Large intestine (tissue), 3 donors: ENCODE data around the gene GYPC. TPM values are rescaled to one million over a fixed set of nuclear protein-coding genes. Genes with fewer than 3 reads are reported as not detected.
A peak's percentile ranks its signal among the peaks of the same experiment; 100 is the strongest.
"Not testable (repeated sequence)": the region's sequence is repeated elsewhere in the genome, so short reads cannot be mapped to it uniquely, and the experiment has no call there.

Experiments
- DNase-seq, 2 donors: peaks; one replicate each; pipeline versions ENCODE4 v3.0.0 to v3.0.0-alpha.2; 2013
- H3K27ac ChIP-seq: one replicate; pipeline ENCODE4 v1.5.1; 2013; ENCODE audit warnings: low read length
- H3K27me3 ChIP-seq: 2 replicates; pipeline ENCODE4 v1.6.1; 2013; ENCODE audit warnings: low read length; ENCODE audit not compliant: control insufficient read depth, insufficient read depth
- H3K36me3 ChIP-seq: 2 replicates; pipeline ENCODE4 v1.6.1; 2013; ENCODE audit warnings: low read length; ENCODE audit not compliant: control insufficient read depth, insufficient read depth
- H3K4me1 ChIP-seq: one replicate; pipeline ENCODE4 v1.6.1; 2013; ENCODE audit warnings: low read length; ENCODE audit not compliant: control insufficient read depth, insufficient read depth
- H3K4me3 ChIP-seq: one replicate; pipeline ENCODE4 v1.5.1; 2013; ENCODE audit warnings: low read length
- H3K9me3 ChIP-seq: one replicate; pipeline ENCODE4 v1.6.1; 2013; ENCODE audit warnings: mild to moderate bottlenecking, low read depth, low read length, moderate library complexity; ENCODE audit not compliant: control insufficient read depth
- WGBS: methylation state at CpG from one replicate; pipeline ENCODE4 v1.1.5; 2013; ENCODE audit warnings: low lambda C conversion rate; ENCODE audit not compliant: insufficient coverage; 5-methylcytosine and 5-hydroxymethylcytosine counted together
- polyA plus RNA-seq: library from polyadenylated mRNA; unstranded; fragments of 120-200 nt; gene quantifications from one replicate; pipeline ENCODE4 v1.2.1, GENCODE V29; 2013

Gene GYPC
- polyA plus RNA-seq, 1 donor: 26.7 TPM

DNA sequence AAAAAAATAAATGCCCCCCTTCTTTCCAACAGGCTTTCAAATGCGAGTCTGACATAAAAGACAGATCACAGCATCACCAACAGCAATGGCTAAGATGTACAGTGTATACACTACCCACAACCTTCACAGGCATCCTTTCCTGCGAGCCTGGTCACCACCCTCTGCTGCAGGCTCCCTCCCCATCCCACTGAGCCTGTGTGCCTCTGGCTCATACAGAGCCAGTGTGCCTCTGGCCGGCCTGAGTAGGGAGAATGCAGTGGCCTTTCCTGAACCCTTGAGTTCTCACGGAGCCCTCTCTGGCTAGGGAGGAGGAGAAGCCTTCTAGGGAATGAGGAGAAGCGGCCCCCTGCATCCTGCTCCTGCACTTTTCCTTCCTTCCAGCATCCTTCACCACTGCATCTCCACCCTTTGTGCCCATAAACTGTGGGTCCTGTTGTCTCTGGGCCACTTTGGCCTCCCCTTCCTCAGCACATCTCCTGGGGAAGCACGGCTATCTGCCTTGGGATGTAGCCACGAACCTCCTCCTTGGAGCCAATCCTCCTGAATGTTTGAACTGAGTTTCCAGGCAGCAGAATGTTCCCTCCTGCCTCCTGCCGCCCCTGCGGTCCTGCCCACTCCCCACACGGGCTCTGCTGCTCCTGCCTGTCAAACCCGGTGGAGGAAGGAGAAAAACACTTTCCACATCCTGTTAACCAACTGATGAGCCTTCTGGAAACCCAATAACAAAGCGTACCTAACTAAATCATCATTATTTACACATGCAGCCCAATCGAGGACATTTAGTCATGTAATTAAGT lies 22.5 kb downstream of the GYPC start:
- peaks cover 3% of the 10 kb centered on the region for H3K9me3 ChIP-seq
- H3K27ac ChIP-seq: no peak overlapping the region
- WGBS: no CpG with 5 or more reads among the region's 13 CpGs
- DNase-seq: no peak
- no peaks in the 10 kb centered on the region for H3K27me3 ChIP-seq
- H3K36me3 ChIP-seq: no peaks in the 10 kb centered on the region
- H3K4me1 ChIP-seq: no peaks in the 10 kb centered on the region
- no peak overlapping the region for H3K4me3 ChIP-seq

DNA sequence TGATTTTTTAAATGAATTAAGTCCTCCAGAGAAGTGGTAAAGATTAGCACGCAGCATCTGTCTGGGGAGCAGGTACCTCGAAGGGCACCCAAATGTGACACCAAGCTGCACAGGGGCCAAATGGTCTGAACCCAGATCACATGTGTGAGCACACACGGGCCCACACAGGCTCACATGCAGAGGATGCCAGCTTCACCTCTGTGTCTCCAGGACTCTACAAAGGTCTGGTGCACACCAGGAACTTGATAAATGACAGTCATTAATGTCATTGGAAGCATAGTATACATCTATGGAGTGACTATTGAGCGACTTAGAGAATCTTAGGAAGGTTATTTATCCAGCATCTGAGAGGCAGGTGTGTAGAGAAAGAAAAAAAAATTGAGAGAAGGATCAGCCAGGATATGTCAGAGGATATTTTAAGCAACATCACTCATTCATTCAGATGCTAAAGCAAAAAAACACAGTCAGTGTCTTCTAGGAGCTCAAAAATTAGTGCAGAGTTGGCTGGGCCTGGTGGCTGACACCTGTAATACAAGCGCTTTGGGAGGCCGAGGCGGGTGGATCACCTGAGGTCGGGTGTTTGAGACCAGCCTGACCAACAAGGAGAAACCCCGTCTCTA lies 23.2 kb downstream of the GYPC start:
- H3K27ac ChIP-seq: no peak overlapping the region
- no CpG with 5 or more reads among the region's 9 CpGs for WGBS
- no peak overlapping the region for H3K4me3 ChIP-seq
- H3K9me3 ChIP-seq: peaks cover 3% of the 10 kb centered on the region
- H3K27me3 ChIP-seq: no peaks in the 10 kb centered on the region
- H3K36me3 ChIP-seq: no peaks in the 10 kb centered on the region
- no peaks in the 10 kb centered on the region for H3K4me1 ChIP-seq
- DNase-seq: no peak

DNA sequence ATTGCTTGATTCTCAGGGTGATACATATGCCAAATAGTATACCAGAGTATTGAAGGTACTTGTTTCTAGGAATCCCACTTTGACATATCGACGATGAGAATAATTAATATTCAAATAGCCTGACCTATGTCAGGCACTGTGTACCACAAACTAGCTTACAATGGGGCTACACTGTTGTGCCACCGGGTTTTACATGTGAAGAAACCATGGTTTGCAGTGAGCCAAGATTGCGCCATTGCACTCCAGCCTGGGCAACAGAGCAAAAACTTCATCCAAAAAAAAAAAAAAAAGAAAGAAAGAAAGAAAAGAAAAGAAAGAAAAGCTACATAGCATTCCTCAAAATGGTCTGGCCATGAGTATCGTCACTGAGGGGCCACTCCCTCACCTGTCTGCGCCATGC lies 25.5 kb downstream of the GYPC start:
- no peaks in the 10 kb centered on the region for H3K27me3 ChIP-seq
- H3K27ac ChIP-seq: no peak overlapping the region
- no peak for DNase-seq
- H3K4me1 ChIP-seq: no peaks in the 10 kb centered on the region
- H3K9me3 ChIP-seq: no peaks in the 10 kb centered on the region
- no CpG with 5 or more reads among the region's 6 CpGs for WGBS
- no peaks in the 10 kb centered on the region for H3K36me3 ChIP-seq
- no peak overlapping the region for H3K4me3 ChIP-seq

DNA sequence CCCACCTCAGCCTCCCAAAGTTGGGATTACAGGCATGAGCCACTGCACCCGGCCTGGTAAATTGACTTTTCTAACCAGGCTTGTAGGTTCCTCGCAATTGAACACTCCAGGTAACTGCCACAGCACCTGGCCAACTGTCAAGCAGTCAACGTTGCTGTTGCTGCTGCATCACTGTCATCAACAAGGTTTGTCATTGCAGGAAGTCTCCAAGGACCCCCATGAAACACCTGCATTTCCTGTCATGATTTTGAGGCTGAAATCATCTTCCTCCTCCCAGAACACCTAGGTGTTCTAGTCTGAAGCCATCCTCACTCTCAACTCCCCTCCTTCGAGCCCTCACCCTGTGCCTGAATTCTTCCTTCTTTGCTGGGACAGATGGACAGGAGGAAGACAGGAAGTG lies 29.7 kb downstream of the GYPC start:
- no peak for DNase-seq
- Histone ChIP-seq H3K4me3 (no peak overlapping the region), H3K27ac (no peak overlapping the region), H3K4me1 (no peaks in the 10 kb centered on the region), H3K27me3 (no peaks in the 10 kb centered on the region), H3K36me3 (no peaks in the 10 kb centered on the region), H3K9me3 (no peaks in the 10 kb centered on the region)
- WGBS: no CpG with 5 or more reads among the region's 4 CpGs

DNA sequence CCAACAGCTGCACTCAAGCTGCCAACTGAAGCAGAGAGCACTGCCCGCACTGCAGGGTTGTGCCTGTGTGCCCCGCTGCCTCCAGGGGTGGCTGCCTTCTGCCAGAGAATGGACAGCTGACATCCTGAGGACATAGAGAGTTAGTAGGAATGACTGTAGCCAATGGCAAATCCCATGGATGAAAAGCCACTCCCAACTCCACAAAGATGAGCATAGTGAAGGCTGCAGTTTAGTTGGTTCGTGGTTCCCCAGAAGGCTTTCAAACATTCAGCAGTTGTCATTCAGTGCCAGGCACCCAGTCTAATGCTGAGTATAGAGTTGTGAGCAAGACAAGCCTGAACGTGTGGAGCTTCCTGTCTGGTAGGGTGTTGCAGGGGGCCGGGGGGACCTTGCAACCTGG lies 30.3 kb downstream of the GYPC start:
- Histone ChIP-seq H3K9me3 (no peaks in the 10 kb centered on the region), H3K27ac (no peak overlapping the region), H3K4me1 (no peaks in the 10 kb centered on the region), H3K4me3 (no peak overlapping the region), H3K27me3 (no peaks in the 10 kb centered on the region), H3K36me3 (no peaks in the 10 kb centered on the region)
- no CpG with 5 or more reads among the region's 5 CpGs for WGBS
- no peak for DNase-seq

DNA sequence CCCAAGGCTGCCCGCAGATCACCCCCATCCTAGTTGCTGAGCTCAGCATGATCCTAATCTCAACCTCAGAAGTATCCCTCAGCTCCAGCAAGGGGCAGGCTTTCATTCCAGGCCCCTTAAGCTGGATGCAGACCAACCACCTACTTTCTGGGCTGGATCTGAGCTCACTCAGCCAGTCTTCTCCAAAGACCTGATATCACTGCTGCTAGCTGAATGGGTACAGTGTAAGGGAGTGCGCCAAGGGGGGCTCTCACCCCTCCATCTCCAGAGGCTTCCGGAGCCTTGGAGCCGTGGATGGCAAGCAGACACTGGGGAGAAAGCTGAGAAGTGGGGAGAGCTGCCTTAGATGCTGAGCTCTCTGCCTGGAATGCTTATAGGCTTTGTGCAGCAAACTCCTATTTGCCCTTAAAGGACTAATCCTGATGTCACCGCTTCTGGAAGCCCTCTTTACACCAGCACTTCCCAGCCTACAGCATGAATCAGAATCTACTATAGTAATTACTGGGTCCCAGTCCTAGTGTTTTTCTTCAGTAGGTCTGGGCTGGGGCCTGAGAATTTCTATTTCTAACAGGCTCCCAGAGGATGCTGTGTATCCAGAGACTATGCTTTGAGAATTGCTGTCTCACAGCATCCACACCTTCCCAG lies 31.0 kb downstream of the GYPC start:
- no CpG with 5 or more reads among the region's 5 CpGs for WGBS
- Histone ChIP-seq H3K4me1 (no peaks in the 10 kb centered on the region), H3K27me3 (no peaks in the 10 kb centered on the region), H3K36me3 (no peaks in the 10 kb centered on the region), H3K9me3 (no peaks in the 10 kb centered on the region), H3K27ac (no peak overlapping the region), H3K4me3 (no peak overlapping the region)
- no peak for DNase-seq

DNA sequence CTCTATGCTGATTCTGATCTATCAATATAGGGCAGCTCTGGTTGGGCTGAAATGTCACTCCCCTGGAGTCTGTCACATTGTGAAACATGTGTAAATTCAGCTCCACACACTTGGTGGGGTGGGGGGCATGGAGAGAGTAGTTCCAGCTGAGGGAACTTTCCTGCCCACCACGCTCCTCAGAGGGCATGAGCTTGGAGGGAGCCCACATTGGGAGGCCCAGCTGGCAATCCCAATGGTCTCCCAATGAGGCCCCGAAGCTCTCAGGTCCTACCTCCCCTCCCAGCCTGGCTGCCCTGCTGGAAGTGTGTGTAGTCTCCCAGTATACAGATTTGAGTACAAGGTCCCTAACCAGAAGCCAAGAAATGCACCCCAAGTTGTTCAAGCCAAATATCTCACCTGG lies 31.5 kb downstream of the GYPC start:
- no peak for DNase-seq
- no peaks in the 10 kb centered on the region for H3K27me3 ChIP-seq
- WGBS: no CpG with 5 or more reads among the region's 2 CpGs
- H3K9me3 ChIP-seq: no peaks in the 10 kb centered on the region
- no peaks in the 10 kb centered on the region for H3K36me3 ChIP-seq
- H3K4me1 ChIP-seq: no peaks in the 10 kb centered on the region
- no peak overlapping the region for H3K4me3 ChIP-seq
- H3K27ac ChIP-seq: no peak overlapping the region

DNA sequence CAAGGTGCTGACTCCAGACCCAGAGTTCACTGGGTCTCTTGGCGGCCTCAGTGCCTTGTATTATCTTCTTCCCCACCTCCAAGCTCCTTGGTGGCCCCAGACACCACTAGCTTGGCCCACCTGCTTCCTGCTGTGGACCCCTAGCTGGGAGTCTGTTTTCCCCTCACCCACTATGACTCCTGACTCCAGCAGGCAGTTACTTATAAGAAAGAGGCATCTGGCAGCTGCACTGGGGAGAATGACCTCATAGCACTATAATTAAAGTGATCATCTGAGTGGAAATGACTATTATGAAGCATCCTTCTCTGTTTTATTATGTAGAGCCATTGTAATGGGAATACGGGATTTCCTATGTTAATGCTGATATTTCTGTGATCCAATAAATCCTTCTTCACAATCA lies 32.6 kb downstream of the GYPC start:
- H3K9me3 ChIP-seq, H3K27me3 ChIP-seq, H3K36me3 ChIP-seq, H3K4me1 ChIP-seq, H3K27ac ChIP-seq, H3K4me3 ChIP-seq: not testable (repeated sequence)
- no CpG with 5 or more reads among the region's 2 CpGs for WGBS
- DNase-seq: peak in 1 of 2 donors; percentile 11

DNA sequence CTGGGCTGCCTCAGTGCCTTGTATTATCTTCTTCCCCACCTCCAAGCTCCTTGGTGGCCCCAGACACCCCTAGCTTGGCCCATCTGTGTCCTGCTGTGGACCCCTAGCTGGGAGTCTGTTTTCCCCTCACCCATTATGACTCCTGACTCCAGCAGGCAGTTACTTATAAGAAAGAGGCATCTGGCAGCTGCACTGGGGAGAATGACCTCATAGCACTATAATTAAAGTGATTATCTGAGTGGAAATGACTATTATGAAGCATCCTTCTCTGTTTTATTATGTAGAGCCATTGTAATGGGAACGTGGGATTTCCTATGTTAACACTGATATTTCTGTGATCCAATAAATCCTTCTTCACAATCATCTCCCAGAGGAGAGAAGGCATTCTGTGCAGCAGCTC lies 36.3 kb downstream of the GYPC start:
- H3K36me3 ChIP-seq, H3K27me3 ChIP-seq, H3K9me3 ChIP-seq, DNase-seq, H3K4me1 ChIP-seq, H3K4me3 ChIP-seq, H3K27ac ChIP-seq: not testable (repeated sequence)
- WGBS: 20% methylated on average over 1 of the region's 1 CpG

DNA sequence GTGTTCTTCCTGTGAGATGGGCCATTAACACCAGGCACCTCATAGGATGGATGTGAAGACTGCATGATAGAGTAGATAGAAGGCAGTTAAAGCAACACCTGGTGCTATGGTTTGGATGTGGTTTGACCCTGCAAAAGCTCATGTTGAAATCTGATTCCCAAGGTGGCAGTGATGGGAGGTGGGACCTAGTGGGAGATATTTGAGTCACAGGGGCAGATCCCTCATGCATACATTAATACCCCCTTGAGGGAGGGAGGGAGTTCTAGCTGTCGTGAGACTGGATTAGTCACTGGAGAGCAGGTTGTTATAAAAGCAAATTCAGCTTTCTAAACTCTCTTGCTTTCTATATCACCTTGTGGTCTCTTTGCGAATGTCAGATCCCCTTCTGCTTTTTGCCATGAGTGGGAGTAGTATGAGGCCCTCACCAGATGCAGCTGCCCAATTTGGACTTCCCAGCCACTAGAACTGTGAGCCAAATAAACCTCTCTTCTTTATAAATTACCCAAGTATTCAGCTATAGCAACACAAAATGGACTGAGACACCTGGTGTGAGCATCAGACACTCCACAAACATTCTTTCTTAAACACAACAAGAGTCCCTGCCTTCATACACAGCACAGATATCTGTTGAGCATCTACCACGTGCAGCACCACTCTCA lies 37.1 kb downstream of the GYPC start:
- not testable (repeated sequence) for H3K4me3 ChIP-seq, H3K4me1 ChIP-seq, H3K27me3 ChIP-seq, H3K27ac ChIP-seq, DNase-seq, H3K36me3 ChIP-seq, H3K9me3 ChIP-seq
- WGBS: no CpG with 5 or more reads among the region's 3 CpGs
